ENCODE measurements around the gene PDIA4. TPM values are rescaled to one million over a fixed set of nuclear protein-coding genes. Genes with fewer than 3 reads are reported as not detected.

Gene PDIA4
- total RNA-seq, 4 donors from 2014 or later, result 48.6 to 61.8 (median 57.4) TPM

GRCh38 chr7:148978091-148978490 lies 50.2 kb downstream of the PDIA4 start:
- H3K4me1 ChIP-seq, result peaks cover 8% of the 10 kb centered on the region
- TF ChIP-seq CTCF (IDR thresholded peaks at IDR 0.05), result no peak
- no peak for TF ChIP-seq POLR2AphosphoS5 (IDR thresholded peaks at IDR 0.05)
- no peak for TF ChIP-seq EP300 (IDR thresholded peaks at IDR 0.05)
- no peak for TF ChIP-seq POLR2A (IDR thresholded peaks at IDR 0.05)
- no peaks in the 10 kb centered on the region for H3K36me3 ChIP-seq
- no peaks in the 10 kb centered on the region for H3K27me3 ChIP-seq
- no peak overlapping the region for H3K4me3 ChIP-seq
- H3K27ac ChIP-seq, result no peak overlapping the region
- DNase-seq (ENCODE audit: low spot score in 2 of 2), result no peak
- H3K9me3 ChIP-seq, result no peaks in the 10 kb centered on the region
- 39% methylated on average over 8 of the region's 8 CpGs for WGBS

GRCh38 chr7:148975896-148976295 lies 52.4 kb downstream of the PDIA4 start:
- no peak for TF ChIP-seq EP300 (IDR thresholded peaks at IDR 0.05)
- no peak for TF ChIP-seq POLR2AphosphoS5 (IDR thresholded peaks at IDR 0.05)
- TF ChIP-seq POLR2A (IDR thresholded peaks at IDR 0.05), result no peak
- no peak for TF ChIP-seq CTCF (IDR thresholded peaks at IDR 0.05)
- no peak for DNase-seq (ENCODE audit: low spot score in 2 of 2)
- H3K27me3 ChIP-seq, result no peaks in the 10 kb centered on the region
- H3K36me3 ChIP-seq, result no peaks in the 10 kb centered on the region
- no peak overlapping the region for H3K4me3 ChIP-seq
- no peaks in the 10 kb centered on the region for H3K9me3 ChIP-seq
- 52% methylated on average over 3 of the region's 3 CpGs for WGBS
- H3K4me1 ChIP-seq, result no peaks in the 10 kb centered on the region
- H3K27ac ChIP-seq, result no peak overlapping the region

GRCh38 chr7:148973256-148973655 lies 55.0 kb downstream of the PDIA4 start:
- H3K4me3 ChIP-seq, result no peak overlapping the region
- no peaks in the 10 kb centered on the region for H3K9me3 ChIP-seq
- no peaks in the 10 kb centered on the region for H3K27me3 ChIP-seq
- no peak for DNase-seq (ENCODE audit: low spot score in 2 of 2)
- H3K36me3 ChIP-seq, result no peaks in the 10 kb centered on the region
- TF ChIP-seq CTCF (IDR thresholded peaks at IDR 0.05) (no peak), POLR2AphosphoS5 (IDR thresholded peaks at IDR 0.05) (no peak), POLR2A (IDR thresholded peaks at IDR 0.05) (no peak), EP300 (IDR thresholded peaks at IDR 0.05) (no peak)
- no peak overlapping the region for H3K27ac ChIP-seq
- 62% methylated on average over 6 of the region's 6 CpGs for WGBS
- no peaks in the 10 kb centered on the region for H3K4me1 ChIP-seq

GRCh38 chr7:148972375-148972774 lies 55.9 kb downstream of the PDIA4 start:
- Histone ChIP-seq H3K9me3 (no peaks in the 10 kb centered on the region), H3K36me3 (no peaks in the 10 kb centered on the region), H3K27me3 (no peaks in the 10 kb centered on the region), H3K27ac (no peak overlapping the region), H3K4me3 (no peak overlapping the region), H3K4me1 (no peaks in the 10 kb centered on the region)
- 77% methylated on average over 7 of the region's 7 CpGs for WGBS
- TF ChIP-seq EP300 (IDR thresholded peaks at IDR 0.05), result no peak
- no peak for TF ChIP-seq POLR2A (IDR thresholded peaks at IDR 0.05)
- no peak for TF ChIP-seq CTCF (IDR thresholded peaks at IDR 0.05)
- DNase-seq (ENCODE audit: low spot score in 2 of 2), result no peak

GRCh38 chr7:148967602-148968001 lies 60.7 kb downstream of the PDIA4 start:
- no peak for TF ChIP-seq CTCF (IDR thresholded peaks at IDR 0.05)
- TF ChIP-seq POLR2A (IDR thresholded peaks at IDR 0.05), result no peak
- no peak for TF ChIP-seq EP300 (IDR thresholded peaks at IDR 0.05)
- no peak for TF ChIP-seq POLR2AphosphoS5 (IDR thresholded peaks at IDR 0.05)
- peaks cover 14% of the 10 kb centered on the region for H3K4me1 ChIP-seq
- no peaks in the 10 kb centered on the region for H3K27me3 ChIP-seq
- H3K27ac ChIP-seq, result no peak overlapping the region
- no peaks in the 10 kb centered on the region for H3K36me3 ChIP-seq
- DNase-seq (ENCODE audit: low spot score in 2 of 2), result no peak
- 68% methylated on average over 3 of the region's 3 CpGs for WGBS
- H3K4me3 ChIP-seq, result no peak overlapping the region
- no peaks in the 10 kb centered on the region for H3K9me3 ChIP-seq
